ENCODE measurements around the gene MSH3. TPM values are rescaled to one million over a fixed set of nuclear protein-coding genes. Genes with fewer than 3 reads are reported as not detected.
A peak's percentile ranks its signal among the peaks of the same experiment; 100 is the strongest.

Gene MSH3
- total RNA-seq, 2 donors from 2014 or later = 12.6 to 14.9 TPM

- Histone ChIP-seq H3K36me3 (no peaks in the 10 kb centered on the region), H3K4me3 (no peak overlapping the region), H3K9me3 (no peaks in the 10 kb centered on the region), H3K27me3 (replicated peaks; ENCODE audit: insufficient read depth) (no peaks in the 10 kb centered on the region), H3K27ac (peak overlapping the region in 1 of 2 donors; percentile 14), H3K4me1 (replicated peaks) (no peaks in the 10 kb centered on the region)
- intact Hi-C loops (cut with DNase I) = no loop called here
- TF ChIP-seq CTCF (IDR thresholded peaks at IDR 0.05) (no peak), POLR2A (IDR thresholded peaks at IDR 0.05) (no peak), POLR2AphosphoS5 (IDR thresholded peaks at IDR 0.05) (no peak)
- no peak for DNase-seq (ENCODE audit: low spot score)
- 41% methylated on average over 3 of the region's 3 CpGs for WGBS
These were observed 101.2 kb downstream of the MSH3 start for GRCh38 chr5:80755626-80756025.

GRCh38 chr5:80756292-80756691 is 101.8 kb downstream of the MSH3 start:
- H3K4me1 ChIP-seq (replicated peaks) = no peaks in the 10 kb centered on the region
- WGBS = 73% methylated on average over 1 of the region's 1 CpG
- no peaks in the 10 kb centered on the region for H3K36me3 ChIP-seq
- no peak for TF ChIP-seq CTCF (IDR thresholded peaks at IDR 0.05)
- TF ChIP-seq POLR2A (IDR thresholded peaks at IDR 0.05) = no peak
- TF ChIP-seq POLR2AphosphoS5 (IDR thresholded peaks at IDR 0.05) = no peak
- H3K27me3 ChIP-seq (replicated peaks; ENCODE audit: insufficient read depth) = no peaks in the 10 kb centered on the region
- no peaks in the 10 kb centered on the region for H3K9me3 ChIP-seq
- H3K27ac ChIP-seq = no peak overlapping the region
- H3K4me3 ChIP-seq = no peak overlapping the region
- DNase-seq (ENCODE audit: low spot score) = no peak
- intact Hi-C loops (cut with DNase I) = no loop called here

- DNase-seq (ENCODE audit: low spot score) = no peak
- 69% methylated on average over 1 of the region's 1 CpG for WGBS
- H3K27ac ChIP-seq = no peak overlapping the region
- intact Hi-C loops (cut with DNase I) = no loop called here
- no peaks in the 10 kb centered on the region for H3K36me3 ChIP-seq
- no peaks in the 10 kb centered on the region for H3K9me3 ChIP-seq
- TF ChIP-seq POLR2A (IDR thresholded peaks at IDR 0.05) (no peak), CTCF (IDR thresholded peaks at IDR 0.05) (no peak), POLR2AphosphoS5 (IDR thresholded peaks at IDR 0.05) (no peak)
- no peaks in the 10 kb centered on the region for H3K27me3 ChIP-seq (replicated peaks; ENCODE audit: insufficient read depth)
- H3K4me3 ChIP-seq = no peak overlapping the region
- no peaks in the 10 kb centered on the region for H3K4me1 ChIP-seq (replicated peaks)
These were observed 102.8 kb downstream of the MSH3 start for GRCh38 chr5:80757290-80757689.

- Histone ChIP-seq H3K36me3 (no peaks in the 10 kb centered on the region), H3K4me1 (replicated peaks) (no peaks in the 10 kb centered on the region), H3K9me3 (no peaks in the 10 kb centered on the region), H3K27me3 (replicated peaks; ENCODE audit: insufficient read depth) (no peaks in the 10 kb centered on the region), H3K4me3 (no peak overlapping the region), H3K27ac (no peak overlapping the region)
- intact Hi-C loops (cut with DNase I) = no loop called here
- WGBS = 87% methylated on average over 5 of the region's 5 CpGs
- no peak for DNase-seq (ENCODE audit: low spot score)
- TF ChIP-seq CTCF (IDR thresholded peaks at IDR 0.05) = no peak
- no peak for TF ChIP-seq POLR2A (IDR thresholded peaks at IDR 0.05)
- TF ChIP-seq POLR2AphosphoS5 (IDR thresholded peaks at IDR 0.05) = no peak
These were observed 105.6 kb downstream of the MSH3 start for GRCh38 chr5:80759866-80760577.

- Histone ChIP-seq H3K9me3 (no peaks in the 10 kb centered on the region), H3K27me3 (replicated peaks; ENCODE audit: insufficient read depth) (no peaks in the 10 kb centered on the region), H3K36me3 (no peaks in the 10 kb centered on the region), H3K4me1 (replicated peaks) (no peaks in the 10 kb centered on the region), H3K4me3 (no peak overlapping the region), H3K27ac (no peak overlapping the region)
- no peak for DNase-seq (ENCODE audit: low spot score)
- 100% methylated on average over 1 of the region's 1 CpG for WGBS
- intact Hi-C loops (cut with DNase I) = no loop called here
- no peak for TF ChIP-seq POLR2A (IDR thresholded peaks at IDR 0.05)
- no peak for TF ChIP-seq POLR2AphosphoS5 (IDR thresholded peaks at IDR 0.05)
- no peak for TF ChIP-seq CTCF (IDR thresholded peaks at IDR 0.05)
These were observed 106.2 kb downstream of the MSH3 start for GRCh38 chr5:80760680-80761079.

Data from prostate gland (tissue), 2 donors.